ES-I3 (cell line): ENCODE data around the gene EHMT1.
"Not testable (repeated sequence)": the region's sequence is repeated elsewhere in the genome, so short reads cannot be mapped to it uniquely, and the experiment has no call there.

Experiments
- H3K36me3 ChIP-seq: 2 replicates; pipeline ENCODE4 v1.6.1; 2013; ENCODE audit warnings: mild to moderate bottlenecking, low read length, control low read depth, moderate library complexity; ENCODE audit not compliant: insufficient read depth
- H3K4me1 ChIP-seq: 2 replicates; pipeline ENCODE4 v1.6.1; 2013; ENCODE audit warnings: mild to moderate bottlenecking, control low read depth, low read length; ENCODE audit not compliant: insufficient read depth
- H3K9ac ChIP-seq: 2 replicates; pipeline ENCODE4 v1.6.1; 2013; ENCODE audit warnings: low read depth, mild to moderate bottlenecking, low read length, moderate library complexity
- H3K9me3 ChIP-seq: 2 replicates; pipeline ENCODE4 v1.6.1; 2013; ENCODE audit warnings: mild to moderate bottlenecking, low read length, moderate library complexity; ENCODE audit not compliant: control insufficient read depth, insufficient read depth

The EHMT1 gene

GRCh38 chr9:137876781-137877386 is 258.1 kb downstream of the EHMT1 start:
- no peaks in the 10 kb centered on the region for H3K9me3 ChIP-seq
- H3K9ac ChIP-seq, result no peak overlapping the region; the same call in 1 of the 2 replicates

GRCh38 chr9:137877506-137878122 is 258.8 kb downstream of the EHMT1 start, which contains the start of gene CACNA1B:
Gene CACNA1B (plus strand): TSS chr9:137877782. CDS start chr9:137877934, 152 bp downstream.
- not testable (repeated sequence) for H3K4me1 ChIP-seq, H3K36me3 ChIP-seq, H3K9me3 ChIP-seq
- peak within 1 kb of the TSS; percentile 35; the same call in 1 of the 2 replicates for H3K9ac ChIP-seq

More at GRCh38 chr9:137876781-137877386, 258.1 kb downstream of the EHMT1 start:
- Histone ChIP-seq H3K36me3 (no peaks in the 10 kb centered on the region), H3K4me1 (no peaks in the 10 kb centered on the region)

GRCh38 chr9:137878146-137878941 is 259.5 kb downstream of the EHMT1 start:
- Histone ChIP-seq H3K9me3 (no peaks in the 10 kb centered on the region), H3K4me1 (no peaks in the 10 kb centered on the region), H3K9ac (peak overlapping the region; percentile 35; the same call in 1 of the 2 replicates), H3K36me3 (no peaks in the 10 kb centered on the region)

DNA sequence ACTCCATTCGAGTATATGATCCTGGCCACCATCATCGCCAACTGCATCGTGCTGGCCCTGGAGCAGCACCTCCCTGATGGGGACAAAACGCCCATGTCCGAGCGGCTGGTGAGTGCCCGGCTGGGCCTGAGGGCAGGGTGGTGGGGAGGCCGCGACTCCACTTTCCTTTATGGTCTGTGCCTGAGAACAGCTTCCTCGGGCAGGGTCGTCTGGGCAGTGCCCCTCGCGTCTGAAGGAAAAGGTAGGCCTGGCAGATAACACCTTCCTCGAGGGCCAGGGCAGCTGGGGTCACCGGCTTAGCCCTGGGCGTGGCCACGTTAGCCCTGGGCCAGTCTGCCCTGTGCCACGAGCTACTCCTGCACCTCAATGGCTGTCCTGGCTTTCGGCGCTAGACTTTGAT is 260.2 kb downstream of the EHMT1 start:
- Histone ChIP-seq H3K9me3 (no peaks in the 10 kb centered on the region), H3K9ac (peak overlapping the region; percentile 35; the same call in 1 of the 2 replicates), H3K36me3 (no peaks in the 10 kb centered on the region), H3K4me1 (no peaks in the 10 kb centered on the region)

DNA sequence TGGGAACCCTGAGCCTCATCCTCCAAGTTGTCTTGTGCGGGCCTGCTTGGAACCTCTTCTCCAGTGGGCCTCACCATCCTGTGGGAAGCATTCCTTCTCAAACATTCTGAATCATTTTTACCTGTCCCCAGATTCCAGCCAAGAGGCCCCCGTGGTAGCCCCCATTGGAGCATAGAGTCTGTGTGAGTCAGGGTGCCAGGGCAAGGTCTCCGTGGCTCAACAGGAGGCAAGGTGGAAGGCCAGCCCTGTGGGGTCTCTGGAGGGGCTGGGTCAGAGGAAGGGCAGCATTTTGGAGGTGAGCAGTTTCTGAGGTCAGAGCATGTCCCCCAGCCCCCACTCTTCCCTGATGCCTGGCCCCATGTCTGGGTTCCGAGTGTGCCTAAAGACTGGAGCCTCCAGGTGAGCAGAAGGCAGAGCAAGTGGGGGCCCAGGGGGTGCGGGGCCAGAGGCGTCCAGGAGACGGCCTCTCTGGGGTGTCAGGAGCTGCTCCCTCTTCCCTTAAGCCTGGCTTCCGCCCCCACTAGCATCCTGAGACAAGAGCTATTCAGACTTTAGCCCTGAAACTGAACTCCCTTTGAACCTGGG is 260.9 kb downstream of the EHMT1 start:
- Histone ChIP-seq H3K9me3 (no peaks in the 10 kb centered on the region), H3K9ac (no peak overlapping the region), H3K36me3 (no peaks in the 10 kb centered on the region), H3K4me1 (no peaks in the 10 kb centered on the region)

GRCh38 chr9:137880160-137880975 is 261.6 kb downstream of the EHMT1 start:
- Histone ChIP-seq H3K36me3 (no peaks in the 10 kb centered on the region), H3K9ac (no peak overlapping the region), H3K9me3 (no peaks in the 10 kb centered on the region), H3K4me1 (no peaks in the 10 kb centered on the region)

DNA sequence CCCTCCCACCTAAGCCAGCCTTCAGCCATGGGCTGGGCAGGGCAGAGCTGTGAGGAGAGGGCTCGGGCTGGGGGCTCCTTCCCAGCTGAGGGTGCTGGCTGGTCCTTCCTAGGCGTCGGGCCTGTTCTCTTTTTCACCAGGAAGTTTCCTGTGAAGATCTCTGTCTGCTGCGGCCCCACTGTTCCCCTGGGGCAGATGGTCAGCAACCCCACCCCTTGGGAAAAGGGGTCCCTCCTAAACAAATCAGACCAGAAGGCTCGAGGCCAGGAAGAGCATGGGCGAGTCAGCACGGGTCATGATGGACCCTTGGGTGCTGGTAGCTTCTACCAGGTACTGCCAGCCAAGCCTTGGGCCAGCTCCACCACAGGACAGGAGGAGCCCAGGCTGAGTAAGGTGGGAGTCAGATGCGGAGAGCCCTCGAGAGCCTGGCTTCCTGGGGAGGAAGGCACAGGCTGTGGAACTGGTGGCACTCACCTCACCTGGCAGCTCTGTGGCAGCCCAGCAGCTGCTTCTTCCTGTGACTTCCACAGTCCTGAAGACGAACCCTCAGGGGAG is 262.2 kb downstream of the EHMT1 start:
- H3K4me1 ChIP-seq, result no peaks in the 10 kb centered on the region
- no peaks in the 10 kb centered on the region for H3K36me3 ChIP-seq
- no peak overlapping the region for H3K9ac ChIP-seq
- no peaks in the 10 kb centered on the region for H3K9me3 ChIP-seq

DNA sequence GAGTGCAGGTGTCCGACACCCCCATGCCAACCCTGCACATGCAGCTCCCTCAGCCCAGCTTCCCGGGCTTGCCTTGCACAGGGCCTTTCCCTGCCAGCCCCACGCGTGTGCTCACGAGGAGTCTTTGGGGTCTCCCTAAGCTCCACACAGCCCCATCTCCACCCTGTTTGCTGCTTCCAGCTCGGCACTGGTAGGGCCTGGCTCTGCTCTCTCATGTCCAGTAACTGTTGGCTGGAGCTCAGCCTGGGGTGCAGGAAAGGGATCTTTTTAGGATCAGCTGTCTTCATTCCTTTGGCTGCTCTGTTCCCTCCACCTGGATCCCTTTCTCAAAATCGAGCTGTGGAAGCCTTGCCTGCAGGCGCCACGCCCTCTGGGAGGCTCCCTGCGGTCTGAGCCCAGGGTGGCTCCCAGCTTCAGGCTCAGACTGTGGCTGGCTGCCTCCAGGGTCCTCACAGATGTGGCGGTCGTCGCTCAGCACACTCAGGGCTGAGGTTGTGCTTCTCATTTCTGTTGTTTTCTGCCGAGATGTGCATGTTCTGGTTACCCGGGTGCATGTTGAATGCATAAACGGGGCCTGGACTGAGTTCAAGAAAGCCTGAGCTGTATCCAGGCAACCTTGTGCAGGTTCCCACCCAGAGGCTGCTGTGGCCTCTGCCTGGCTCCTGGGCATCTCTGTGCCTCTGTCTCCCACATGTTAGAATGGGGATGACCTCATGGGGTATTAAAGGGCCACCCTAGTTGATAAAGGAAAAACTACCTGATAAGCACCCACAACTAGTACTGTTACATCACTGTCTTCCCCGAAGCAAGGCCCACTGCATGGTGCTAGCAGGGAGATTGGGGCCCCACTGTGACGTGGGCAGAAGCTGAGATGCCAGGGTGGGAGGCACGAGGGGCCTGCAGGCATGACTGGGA is 263.0 kb downstream of the EHMT1 start:
- Histone ChIP-seq H3K36me3 (no peaks in the 10 kb centered on the region), H3K9me3 (no peaks in the 10 kb centered on the region), H3K4me1 (no peaks in the 10 kb centered on the region), H3K9ac (no peak overlapping the region)

DNA sequence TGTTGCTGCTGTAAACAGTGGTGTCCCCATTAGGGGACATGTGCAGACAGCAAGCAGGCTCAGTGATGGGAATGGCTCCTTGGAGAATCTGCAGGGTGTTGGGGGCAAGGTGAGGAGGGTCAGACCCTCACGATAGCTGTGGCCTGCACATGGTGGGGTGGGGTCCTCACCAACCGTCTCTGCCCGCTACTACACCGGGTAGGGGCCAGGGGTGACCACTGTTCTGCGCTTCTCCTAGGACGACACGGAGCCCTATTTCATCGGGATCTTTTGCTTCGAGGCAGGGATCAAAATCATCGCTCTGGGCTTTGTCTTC is 263.7 kb downstream of the EHMT1 start:
- Histone ChIP-seq H3K9ac (no peak overlapping the region), H3K4me1 (no peaks in the 10 kb centered on the region), H3K9me3 (no peaks in the 10 kb centered on the region), H3K36me3 (no peaks in the 10 kb centered on the region)

GRCh38 chr9:137883977-137884376 is 265.2 kb downstream of the EHMT1 start:
- H3K9ac ChIP-seq, H3K36me3 ChIP-seq, H3K9me3 ChIP-seq, H3K4me1 ChIP-seq: not testable (repeated sequence)

DNA sequence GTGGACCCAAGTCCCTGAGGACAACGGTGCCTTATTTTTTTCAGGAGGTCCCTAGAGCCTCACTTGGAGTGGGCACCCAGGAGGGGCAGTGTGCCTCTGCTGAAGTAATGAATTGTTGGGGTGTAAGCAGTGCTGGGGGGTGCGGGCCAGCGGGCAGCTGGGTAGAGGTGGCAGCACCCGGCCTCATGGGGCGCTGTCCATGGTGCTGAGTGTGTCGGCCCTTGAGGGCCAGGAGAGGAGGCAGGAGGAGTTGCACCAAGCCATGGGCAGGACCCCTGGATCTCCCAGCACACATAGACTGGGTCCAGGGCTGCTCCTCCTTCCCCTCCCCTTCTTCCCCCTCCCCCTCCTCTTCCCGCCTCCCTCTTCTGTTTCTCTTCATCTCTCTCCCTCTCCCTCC is 265.7 kb downstream of the EHMT1 start:
- not testable (repeated sequence) for H3K4me1 ChIP-seq, H3K9ac ChIP-seq, H3K9me3 ChIP-seq, H3K36me3 ChIP-seq

DNA sequence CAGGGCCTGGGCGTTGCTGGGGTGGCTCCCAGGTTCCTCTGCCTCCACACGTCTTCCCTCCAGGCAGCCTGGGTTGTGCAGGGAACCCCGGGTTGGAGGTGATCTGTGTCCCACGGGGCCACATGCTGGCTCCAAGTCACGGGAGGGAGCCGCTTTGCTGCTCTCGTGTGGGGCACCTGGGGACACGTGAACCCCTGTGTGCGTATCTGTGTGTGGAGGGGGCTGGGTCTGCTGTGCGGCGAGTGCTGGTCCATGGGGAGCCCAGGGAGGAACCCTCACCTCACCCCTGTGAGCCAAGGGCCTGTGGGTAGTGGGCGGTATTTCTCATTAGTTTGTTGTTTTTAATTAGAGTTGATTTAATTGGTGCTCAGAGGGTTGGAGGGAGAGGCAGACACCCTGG is 266.3 kb downstream of the EHMT1 start:
- H3K36me3 ChIP-seq, H3K9me3 ChIP-seq, H3K9ac ChIP-seq, H3K4me1 ChIP-seq: not testable (repeated sequence)
